GM12873 (cell line): ENCODE results near the gene YWHAH.

Source experiments
- TF ChIP-seq, protein P1 (sequence below): IDR thresholded peaks from 2 replicates; pipeline ENCODE4 v1.5.1; 2012; ENCODE audit warnings: low read depth, mild to moderate bottlenecking, moderate library complexity, low read length, control low read depth; ENCODE audit not compliant: insufficient read depth; ENCODE audit errors: missing control alignments

The YWHAH gene

DNA sequence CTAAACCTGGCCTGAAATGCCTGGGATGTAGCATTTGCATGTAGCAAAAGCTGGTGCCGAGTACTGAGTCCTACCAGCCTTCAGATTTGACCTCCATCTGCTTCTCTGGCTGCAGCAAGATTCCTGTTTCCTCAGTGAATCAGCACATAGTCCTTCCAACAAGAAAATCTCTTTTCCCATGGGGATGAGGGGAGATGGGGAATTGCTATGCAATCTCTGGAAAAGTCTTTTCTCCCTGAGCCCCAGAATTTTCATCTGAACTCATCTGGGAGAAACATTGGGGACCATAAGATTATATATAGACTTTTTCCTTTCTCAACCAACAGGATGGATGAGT, 32.0 kb upstream of the YWHAH start:
- TF ChIP-seq, protein P1, sequence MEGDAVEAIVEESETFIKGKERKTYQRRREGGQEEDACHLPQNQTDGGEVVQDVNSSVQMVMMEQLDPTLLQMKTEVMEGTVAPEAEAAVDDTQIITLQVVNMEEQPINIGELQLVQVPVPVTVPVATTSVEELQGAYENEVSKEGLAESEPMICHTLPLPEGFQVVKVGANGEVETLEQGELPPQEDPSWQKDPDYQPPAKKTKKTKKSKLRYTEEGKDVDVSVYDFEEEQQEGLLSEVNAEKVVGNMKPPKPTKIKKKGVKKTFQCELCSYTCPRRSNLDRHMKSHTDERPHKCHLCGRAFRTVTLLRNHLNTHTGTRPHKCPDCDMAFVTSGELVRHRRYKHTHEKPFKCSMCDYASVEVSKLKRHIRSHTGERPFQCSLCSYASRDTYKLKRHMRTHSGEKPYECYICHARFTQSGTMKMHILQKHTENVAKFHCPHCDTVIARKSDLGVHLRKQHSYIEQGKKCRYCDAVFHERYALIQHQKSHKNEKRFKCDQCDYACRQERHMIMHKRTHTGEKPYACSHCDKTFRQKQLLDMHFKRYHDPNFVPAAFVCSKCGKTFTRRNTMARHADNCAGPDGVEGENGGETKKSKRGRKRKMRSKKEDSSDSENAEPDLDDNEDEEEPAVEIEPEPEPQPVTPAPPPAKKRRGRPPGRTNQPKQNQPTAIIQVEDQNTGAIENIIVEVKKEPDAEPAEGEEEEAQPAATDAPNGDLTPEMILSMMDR: no peak

DNA sequence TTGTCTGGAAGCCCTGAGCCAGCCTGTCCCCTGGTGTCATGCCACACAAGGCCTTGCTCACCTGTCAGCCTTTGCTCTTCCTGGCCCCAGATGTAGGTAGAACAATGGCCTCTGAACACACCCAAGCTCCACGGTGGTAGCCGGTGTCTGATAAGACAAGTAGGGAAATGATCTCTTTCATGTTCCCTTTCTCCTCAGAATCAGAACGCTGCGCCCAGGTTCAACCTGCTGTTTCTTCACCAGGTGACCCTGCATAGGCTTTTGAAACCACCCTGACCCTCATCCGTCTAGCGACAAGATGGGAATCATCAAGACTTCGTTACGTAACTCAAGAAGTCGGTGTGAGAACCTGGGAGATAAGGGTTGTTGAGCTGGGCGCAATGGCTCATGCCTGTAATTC, 28.7 kb upstream of the YWHAH start:
- TF ChIP-seq, protein P1: no peak

DNA sequence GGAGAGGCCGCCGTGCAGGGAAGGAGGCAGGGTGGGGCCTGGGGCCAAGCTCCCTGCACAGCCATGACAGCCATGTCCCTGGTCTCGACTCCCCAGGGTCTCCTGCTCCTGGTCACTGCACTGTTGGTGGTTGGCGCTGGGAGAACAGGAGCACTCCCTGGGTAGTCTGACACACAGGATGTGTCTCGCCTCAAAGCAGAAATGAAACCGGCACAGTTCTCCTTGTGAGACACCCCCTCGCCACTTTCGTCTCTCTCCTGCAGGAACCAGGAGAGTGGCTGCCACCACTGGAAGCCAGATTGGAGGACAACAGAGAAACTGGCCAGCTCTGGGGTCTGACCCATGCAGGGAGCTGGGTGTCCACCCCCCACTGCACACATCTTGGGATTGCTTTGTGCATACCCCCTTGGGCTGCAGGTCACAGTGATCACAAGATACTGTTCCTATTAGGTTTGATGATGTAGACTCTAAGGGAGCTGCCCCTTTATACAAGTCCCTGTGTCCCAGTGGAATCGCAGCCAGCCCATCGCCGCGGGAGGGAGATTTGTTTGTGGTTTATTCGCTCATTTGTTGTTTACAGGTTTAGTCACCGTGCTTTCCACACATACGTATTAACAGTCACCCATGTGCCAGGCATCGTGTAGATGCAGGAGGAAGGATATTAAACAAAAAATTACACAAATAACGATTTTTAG, 27.0 kb upstream of the YWHAH start:
- TF ChIP-seq, protein P1: no peak

DNA sequence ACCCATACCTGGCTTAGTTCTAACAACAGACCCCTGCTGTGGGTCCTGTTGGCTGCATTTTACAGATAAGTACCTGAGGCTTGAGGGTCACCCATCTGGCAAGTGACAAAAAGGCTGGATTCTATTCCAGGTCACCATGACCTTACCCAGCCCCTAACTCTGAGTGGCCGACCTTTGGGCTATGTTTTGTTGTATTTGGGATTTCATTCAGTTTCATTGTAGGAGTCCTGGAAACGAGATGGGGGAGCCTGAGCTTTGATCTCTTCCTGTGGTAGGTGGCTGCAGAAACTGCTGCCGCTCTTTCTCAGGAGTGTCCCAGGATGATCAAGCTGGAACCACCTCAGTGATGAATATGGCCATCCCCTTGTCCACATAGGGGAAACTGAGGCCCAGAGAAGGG, 24.6 kb upstream of the YWHAH start:
- TF ChIP-seq, protein P1: no peak

DNA sequence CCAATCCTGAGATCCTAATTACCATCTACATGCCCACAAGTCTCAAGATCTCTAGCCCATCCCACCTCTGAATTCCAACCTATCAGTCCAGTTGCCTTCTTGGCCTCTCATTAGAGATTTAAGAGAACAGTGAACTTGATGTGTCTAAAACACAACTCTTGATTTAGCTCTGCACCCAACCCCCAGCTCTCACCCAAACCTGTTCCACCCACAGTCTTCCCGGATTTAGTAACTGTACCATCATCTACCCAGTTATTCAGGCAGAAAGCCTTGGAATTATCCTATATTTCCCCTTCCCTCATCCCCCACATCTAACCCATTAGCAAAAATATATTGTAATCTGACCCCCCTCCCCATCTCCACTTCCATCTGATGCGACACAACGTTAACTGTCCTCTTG, 24.0 kb upstream of the YWHAH start:
- TF ChIP-seq, protein P1: no peak

DNA sequence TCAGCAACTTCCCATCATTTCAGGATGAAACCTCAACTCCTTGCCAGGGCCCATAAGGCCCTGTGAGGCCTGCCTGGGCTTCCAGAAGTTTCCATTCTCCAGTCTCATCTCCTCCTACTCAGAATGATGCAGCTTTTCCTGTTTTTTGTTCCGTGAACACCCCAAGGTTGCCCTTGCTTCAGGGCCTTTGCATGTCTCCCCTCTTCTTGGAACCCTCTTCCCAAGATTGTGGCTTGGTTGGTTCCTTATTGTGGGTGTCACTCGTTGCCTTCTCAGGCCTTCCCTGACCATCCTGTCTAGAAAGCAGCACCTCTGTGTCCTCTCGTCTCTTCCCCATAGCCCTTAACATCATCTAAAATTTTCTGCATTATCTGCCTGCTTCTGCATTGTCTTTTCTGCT, 23.2 kb upstream of the YWHAH start:
- TF ChIP-seq, protein P1: no peak

DNA sequence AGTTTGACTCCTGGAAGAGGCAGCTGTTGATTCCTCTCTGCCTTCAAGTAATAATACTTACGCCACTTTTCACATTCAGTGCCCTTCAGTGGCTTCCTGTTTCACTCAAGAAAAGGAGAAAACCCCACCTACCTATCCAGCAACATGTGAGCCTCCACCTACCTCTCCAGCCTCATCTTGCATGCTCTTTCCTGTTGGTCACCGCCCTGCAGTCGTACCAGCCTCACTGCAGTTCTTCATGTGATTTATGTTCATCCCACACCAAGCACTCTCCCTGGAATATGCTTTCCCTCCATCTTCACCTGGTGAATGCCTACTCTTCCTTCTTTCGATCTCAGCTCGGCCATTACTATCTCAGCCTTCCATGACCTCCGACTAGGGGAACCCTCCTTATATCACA, 21.8 kb upstream of the YWHAH start:
- TF ChIP-seq, protein P1: no peak
